NCI-H510A (cell line): ENCODE measurements around the gene MRTFB.
"Not testable (repeated sequence)": the region's sequence is repeated elsewhere in the genome, so short reads cannot be mapped to it uniquely, and the experiment has no call there.

ENCODE experiments used
- DNase-seq: peaks from one replicate; lab custom pipeline; 2025; lab: John Stamatoyannopoulos, UW

Gene MRTFB, protein sequence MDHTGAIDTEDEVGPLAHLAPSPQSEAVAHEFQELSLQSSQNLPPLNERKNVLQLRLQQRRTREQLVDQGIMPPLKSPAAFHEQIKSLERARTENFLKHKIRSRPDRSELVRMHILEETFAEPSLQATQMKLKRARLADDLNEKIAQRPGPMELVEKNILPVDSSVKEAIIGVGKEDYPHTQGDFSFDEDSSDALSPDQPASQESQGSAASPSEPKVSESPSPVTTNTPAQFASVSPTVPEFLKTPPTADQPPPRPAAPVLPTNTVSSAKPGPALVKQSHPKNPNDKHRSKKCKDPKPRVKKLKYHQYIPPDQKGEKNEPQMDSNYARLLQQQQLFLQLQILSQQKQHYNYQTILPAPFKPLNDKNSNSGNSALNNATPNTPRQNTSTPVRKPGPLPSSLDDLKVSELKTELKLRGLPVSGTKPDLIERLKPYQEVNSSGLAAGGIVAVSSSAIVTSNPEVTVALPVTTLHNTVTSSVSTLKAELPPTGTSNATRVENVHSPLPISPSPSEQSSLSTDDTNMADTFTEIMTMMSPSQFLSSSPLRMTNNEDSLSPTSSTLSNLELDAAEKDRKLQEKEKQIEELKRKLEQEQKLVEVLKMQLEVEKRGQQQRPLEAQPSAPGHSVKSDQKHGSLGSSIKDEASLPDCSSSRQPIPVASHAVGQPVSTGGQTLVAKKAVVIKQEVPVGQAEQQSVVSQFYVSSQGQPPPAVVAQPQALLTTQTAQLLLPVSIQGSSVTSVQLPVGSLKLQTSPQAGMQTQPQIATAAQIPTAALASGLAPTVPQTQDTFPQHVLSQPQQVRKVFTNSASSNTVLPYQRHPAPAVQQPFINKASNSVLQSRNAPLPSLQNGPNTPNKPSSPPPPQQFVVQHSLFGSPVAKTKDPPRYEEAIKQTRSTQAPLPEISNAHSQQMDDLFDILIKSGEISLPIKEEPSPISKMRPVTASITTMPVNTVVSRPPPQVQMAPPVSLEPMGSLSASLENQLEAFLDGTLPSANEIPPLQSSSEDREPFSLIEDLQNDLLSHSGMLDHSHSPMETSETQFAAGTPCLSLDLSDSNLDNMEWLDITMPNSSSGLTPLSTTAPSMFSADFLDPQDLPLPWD

DNA sequence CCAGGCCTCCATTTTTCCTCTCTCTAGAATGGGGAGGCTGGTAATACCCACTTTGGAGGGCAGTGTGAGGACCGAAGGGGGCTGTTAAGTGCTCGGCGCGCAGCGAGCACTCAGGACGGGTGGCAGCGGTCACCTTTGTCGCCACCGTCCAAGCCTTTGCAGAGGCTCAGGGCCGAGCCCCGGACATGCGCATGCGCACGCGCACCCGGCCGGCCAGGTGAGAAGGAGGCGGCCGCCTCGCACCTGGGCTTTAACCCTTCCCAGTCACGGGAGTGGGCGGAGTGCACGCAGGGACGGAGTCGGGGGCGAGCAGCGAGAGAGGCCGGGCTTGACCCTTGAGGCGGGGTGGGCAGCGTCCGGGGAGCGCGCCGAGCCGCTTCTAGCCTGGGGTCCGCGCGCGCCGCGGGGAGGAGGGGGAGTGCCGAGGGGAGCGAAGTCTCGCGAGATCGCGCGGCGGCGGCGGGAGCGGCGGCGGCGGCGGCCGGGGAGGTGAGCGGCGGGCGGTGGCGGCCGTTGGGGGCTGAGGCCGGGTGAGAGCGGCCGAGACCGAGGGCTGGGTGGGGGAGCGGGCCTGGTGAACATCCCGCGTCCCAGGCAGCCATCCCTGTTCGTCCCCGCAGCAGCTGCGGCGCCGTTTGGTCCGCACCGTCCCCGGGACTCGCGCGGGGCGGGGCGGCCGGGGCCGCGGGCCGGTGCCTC is at the start of gene MRTFB:
MRTFB (plus strand) TSS at position 443 of the 699 bp plus-strand sequence. CDS start 69,288 bp downstream, outside the sequence.
- peak; percentile 66 for DNase-seq

DNA sequence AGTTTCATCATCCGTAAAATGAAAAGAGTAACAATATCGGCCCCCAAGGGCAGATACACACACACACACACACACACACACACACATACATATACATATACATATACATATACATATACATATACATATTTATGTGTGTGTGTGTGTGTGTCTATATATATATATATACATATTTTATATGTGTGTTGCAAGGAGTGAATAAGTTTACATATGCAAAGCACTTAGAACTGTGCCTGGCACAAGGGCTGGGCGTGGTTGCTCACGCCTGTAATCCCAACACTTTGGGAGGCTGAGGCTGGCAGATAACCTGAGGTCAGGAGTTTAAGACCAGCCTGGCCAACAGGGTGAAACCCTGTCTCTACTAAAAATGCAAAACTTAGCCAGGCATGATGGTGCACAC is 47.6 kb upstream of the MRTFB start:
- not testable (repeated sequence) for DNase-seq

DNA sequence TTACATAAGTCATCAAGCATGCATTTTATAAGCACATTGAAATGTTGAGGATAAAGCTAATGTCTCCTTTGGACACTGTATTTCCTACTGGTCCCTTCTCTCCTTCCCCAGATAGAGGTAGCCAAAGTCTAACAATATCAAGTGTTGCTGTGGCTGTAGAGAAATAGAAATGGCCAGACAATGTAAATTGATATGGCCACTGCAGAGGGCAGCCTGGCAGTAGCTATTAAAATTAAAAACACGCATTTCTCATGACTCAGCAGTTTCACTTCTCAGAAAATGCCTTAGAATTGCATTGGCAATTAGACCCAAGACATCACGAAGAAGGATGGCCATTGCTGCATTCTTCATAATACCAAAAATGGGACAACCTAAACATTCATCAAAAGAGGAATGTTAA is 46.8 kb upstream of the MRTFB start:
- no peak for DNase-seq

DNA sequence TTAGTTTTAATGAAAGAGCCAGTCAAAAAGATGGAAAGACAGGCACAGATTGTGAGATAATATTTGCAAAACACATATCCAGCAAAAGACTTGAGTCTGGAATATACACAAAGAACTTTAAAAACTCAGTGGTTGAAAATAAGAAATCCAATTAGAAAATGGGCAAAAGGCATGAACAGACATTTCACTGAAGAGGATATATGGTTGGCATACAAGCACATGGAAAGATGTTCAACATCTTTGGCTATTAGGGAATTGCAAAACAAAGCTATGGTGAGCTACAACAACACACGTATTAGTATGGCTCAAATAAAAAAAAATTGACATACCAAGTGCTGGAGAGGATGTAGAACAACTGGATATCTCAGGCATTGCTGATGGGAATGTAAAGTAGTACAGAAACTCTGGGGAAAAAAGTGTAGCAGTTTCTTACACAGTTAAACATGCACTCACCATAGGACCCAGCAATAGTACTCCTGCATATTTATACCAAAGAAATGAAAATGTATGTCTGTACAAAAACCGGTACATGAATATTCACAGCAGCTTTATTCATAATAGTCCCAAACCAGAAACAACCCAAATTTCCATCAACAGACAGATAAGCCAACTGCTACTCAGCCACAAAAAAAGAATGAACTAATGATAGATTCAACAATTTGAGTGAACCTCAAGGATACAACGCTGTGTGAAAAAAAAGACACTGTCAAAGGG is 44.4 kb upstream of the MRTFB start:
- DNase-seq: no peak

DNA sequence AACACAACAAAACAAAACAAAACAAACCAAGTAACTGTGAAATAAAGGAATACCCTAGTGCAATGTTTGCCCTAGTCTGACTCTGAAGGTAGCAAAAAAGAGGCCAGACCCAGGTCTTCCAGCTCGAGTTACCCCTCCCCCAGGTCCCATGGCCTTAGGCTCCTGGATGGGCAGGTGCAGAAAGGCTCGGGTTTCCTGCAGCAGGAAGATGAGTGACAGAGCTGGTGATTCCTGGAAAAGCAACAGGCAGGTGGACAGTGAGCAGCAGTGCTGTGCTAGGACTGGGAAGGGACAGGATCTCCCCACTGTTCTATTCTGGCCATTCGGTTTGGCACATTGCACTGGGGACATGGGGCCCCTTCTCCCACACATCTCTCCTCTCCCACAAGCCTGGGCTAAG is 42.9 kb upstream of the MRTFB start:
- DNase-seq: peak; percentile 74

DNA sequence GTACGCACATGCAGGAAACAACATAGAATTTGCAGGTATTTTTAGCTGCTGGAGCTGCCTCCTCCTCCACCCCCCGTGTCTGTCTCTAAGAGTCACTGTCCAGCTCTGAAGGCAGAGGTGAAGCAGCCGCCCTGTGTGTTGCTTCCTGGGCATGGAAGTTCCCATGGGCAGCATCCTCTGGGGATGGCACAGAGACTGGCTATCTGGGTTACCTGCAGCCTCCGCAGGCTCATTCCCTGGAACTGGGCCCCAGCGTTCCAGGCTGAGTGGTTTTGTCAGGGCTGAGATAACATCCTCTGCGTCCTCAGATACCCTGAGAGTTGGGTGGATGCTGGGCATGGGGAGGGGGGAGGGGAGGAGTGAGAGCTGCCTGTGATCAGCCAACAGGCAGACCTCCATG is 41.5 kb upstream of the MRTFB start:
- no peak for DNase-seq

DNA sequence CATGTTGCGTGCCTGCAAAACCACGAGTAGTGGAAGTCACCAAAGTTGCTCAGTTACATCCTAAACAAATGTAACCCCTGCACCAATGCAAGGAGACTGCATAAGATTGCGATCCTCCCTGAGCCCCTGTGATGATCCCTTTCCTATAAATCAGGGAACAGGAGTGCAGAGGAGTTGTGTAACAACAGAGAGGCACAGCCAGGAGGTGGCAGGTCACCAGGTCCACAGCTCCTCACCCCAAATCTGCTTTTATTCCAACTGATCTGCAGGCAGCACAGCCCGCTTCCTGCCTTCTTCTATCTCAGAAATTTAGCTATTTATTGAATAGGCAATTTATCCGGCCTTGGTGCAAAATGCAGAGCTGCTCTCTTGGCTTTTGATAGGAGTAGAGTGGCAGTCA is 36.0 kb upstream of the MRTFB start:
- no peak for DNase-seq

DNA sequence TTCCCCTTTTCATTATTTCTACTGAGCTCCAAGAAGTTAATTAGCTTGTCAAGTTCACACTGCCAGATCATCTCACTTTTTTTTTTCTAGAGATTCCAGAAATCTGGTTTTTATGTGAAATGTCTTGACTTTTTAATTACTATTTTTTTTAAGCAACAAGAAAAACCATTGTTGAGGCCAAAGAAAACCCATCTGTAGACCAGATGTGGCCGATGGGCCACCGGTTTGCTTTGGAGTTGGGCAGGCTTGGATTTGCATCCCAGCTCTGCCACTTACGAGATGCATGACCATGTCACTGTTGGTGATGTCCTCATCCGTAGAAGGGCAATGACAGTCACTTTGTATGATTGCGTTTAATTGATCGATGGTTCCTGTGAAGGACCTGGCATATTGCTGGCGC is 34.2 kb upstream of the MRTFB start:
- DNase-seq: no peak

DNA sequence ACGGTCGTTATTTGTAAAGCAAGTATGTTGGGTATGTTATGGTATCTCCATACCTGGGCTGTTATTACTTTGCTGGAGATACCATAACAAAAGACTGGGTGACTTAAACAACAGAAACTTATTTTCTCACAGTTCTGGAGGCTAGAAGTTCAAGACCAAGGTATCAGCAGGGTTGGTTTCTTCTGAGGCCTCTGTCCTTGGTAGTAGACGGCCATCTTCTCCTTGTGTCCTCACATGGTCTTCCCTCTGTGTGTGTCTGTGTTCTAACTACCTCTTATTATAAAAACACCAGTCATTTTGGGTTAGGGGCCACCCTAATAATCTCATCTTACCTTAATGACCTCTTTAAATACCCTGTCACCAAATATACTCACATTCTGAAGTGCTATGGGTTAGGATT is 33.2 kb upstream of the MRTFB start:
- DNase-seq: no peak

DNA sequence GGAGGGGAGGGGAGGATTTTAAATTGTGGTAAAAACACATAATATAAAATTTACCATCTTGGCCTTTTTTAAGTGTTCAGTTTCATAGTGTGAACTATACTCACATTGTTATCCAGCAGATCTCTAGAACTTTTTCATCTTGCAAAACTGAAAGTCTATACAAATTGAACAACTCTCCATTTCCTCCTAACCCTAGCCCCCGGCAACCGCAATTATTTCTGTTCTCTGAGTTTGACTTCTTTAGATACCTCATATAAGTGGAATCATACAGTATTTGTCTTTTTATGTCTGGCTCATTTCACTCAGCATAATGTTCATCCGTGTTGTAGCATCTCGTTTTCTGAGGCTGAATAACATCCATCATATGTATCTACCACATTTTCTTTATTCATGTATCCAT is 30.0 kb upstream of the MRTFB start:
- no peak for DNase-seq

DNA sequence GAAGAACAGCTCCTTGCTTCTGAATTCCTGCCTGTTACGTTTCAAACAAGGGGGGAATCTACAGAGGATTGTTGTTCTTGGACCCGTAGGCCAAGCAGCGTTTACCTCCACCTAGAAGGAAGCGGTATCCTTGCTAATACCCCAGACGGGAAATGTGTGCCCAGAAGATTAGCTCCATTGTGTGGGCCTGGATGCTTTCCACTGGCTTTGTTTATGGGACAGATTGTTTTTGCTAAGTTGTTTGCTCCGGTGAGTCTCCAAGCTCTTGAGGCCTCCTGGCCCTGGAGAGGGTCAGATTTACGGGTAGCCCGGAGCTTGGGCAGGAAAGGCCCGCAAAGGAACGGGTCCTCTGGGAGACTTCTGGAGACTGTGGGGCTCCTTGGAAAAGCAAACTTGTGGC is 28.4 kb upstream of the MRTFB start:
- DNase-seq: no peak

DNA sequence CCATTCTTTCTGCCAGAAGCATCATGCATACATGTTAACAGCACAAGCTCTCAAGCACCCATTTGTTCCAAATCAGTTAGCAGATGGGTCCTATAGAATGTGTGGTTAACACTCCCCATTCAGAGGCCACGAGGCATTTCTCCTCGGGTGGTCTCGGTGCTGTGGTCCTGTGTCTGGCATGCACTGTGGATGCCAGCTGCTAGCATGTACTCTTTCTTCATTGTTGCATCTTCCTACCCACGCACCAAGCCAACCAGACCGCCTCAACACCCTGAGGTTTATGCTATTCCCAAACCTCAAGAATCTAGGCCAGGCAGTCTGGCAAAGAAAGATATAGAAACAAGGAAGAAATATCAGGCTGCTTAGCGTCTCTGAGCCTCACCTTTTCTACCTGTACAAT is 27.8 kb upstream of the MRTFB start:
- DNase-seq: no peak

DNA sequence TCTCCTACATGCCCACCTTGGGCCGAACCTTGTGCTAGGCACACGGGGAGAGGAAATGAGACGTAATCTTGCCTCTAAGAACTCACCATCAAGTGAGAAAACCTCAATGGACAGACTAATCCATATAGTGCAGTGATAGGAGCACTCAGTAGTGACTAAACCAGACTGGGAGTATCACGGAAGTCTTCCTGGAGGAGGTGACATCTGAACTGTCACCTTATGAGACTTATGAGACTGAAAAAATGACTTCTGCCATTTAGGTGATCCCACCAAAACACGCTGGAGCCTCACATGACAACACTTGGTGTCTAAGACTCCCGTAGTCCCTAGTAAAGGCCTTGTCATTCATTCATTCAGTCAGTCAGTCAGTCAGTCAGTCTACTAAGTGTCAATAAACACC is 27.3 kb upstream of the MRTFB start:
- DNase-seq: no peak

DNA sequence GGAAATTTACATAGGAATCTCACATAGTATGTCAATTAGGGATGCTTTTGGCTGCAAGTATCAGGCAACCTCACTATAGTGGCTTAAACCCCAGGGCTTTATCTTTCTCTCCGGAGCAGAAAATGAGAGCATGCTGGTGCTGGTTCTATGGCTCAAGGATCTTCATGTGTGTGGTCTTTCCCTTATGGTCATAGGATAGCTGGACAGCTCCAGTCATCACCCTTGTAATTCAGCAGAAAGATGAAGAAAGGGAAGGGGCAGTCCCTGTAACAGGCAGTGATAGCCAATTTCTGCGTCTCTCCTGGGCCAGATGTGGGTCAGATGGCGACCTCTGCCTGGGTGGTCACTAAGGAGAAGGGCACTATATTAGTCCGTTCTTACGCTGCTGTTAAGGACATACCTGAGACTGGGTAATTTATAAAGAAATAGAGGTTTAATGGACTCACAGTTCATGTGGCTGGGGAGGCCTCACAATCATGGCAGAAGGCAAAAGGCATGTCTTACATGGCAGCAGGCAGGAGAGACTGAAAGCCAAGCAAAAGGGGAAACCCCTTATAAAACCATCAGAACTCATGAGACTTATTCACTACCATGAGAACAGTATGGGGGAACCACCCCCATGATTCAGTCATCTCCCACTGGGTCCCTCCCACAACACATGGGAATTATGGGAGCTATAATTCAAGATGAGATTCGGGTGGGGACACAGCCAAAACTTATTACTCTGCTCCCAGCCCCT is 23.8 kb upstream of the MRTFB start:
- DNase-seq: not testable (repeated sequence)

DNA sequence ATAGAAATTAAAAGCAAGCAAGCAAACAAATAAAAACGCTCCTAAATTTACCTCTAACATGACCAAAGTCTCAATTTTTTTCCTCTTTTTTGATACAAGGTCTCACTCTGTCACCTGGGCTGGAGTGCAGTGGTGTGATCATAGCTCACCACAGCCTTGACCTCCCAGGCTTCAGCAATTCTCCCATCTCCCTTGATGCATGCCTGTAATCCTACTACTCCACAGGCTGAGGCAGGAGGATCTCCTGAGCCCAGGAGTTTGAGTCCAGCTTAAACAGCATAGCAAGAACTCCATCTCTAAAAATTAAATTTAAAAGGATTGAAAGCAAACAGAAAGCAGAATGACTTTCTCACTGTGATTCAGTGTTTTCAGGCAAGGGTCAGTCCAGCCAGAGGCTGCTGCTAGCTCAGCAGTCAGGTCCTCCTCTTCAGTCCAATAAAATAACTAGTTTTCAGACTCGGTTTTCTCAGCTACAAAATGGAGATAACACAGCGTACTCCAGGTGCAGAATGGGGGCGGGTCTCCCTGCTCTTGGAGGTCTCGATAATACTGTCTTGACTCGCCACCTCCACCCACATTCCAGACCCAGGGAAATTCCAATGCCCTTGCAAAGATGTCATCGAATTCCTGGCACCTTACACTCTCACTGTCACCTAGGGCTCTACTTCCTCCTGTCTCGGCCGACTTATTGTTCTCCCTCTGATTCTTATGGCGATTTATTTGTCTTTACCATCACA is 20.7 kb upstream of the MRTFB start:
- DNase-seq: no peak

DNA sequence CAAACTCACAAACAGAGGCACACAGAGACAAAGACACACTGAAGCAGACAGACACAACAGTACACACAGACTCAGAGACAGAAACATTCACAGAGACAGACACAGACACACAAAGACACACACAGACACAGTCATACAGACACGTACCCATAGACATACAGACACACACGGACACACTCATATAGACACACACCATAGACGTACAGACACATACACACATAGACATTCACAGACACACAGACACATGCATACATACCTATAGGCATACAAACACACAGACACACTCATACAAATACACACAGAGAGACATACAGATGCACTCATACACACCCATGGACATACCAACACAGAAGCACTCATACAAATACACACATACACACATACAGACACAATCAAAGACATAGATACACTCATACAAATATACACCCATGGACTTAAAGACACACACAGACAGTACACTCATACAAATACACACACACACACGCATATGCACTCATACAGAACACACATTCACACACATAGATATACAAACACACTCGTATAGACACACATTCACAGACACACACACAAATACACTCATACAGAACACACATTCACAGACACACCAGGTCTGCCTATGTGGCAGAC is 19.9 kb upstream of the MRTFB start:
- DNase-seq: no peak

DNA sequence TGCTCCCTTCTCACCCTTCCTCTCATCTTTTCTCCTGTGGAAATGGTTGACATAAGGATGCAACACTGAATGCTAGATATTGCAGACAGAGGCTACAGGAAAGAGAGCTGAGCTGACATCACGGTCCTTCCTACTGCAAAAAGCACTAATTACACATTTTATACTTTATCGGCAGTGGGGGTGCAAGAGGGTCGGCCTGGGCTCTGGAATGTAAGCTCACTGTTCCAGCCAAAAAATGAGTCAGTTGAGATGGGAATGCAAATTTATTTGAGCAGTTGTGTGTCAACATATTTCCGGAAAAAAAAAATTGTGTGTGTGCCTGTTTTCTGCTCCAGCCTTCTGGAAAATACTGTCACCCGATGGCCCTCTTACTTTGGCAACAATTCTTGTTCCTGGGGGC is 14.1 kb upstream of the MRTFB start:
- no peak for DNase-seq

DNA sequence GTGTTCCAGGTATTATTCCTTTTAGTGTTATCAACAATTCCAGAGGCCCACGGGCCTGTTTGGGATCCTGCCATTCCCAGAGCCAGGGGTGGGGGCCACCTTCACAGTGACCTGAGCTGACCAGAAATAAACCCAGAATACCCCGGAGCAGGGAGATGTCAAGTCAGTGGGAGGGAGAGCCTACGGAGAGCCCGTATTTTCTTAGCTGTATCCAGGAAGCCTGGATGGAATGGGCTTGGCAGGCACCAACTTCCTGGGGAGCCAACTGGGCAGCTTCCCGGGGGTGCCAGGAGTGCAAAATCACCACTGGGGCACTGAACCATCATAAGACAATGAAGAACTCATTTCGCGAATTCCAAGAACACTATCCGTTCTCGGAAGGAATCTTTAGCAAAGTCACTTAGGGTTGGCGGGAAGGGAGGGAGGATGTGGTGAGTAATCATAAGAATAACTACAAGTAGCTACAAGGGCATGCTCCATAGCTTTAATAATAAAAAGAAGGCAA is 13.2 kb upstream of the MRTFB start:
- DNase-seq: no peak

DNA sequence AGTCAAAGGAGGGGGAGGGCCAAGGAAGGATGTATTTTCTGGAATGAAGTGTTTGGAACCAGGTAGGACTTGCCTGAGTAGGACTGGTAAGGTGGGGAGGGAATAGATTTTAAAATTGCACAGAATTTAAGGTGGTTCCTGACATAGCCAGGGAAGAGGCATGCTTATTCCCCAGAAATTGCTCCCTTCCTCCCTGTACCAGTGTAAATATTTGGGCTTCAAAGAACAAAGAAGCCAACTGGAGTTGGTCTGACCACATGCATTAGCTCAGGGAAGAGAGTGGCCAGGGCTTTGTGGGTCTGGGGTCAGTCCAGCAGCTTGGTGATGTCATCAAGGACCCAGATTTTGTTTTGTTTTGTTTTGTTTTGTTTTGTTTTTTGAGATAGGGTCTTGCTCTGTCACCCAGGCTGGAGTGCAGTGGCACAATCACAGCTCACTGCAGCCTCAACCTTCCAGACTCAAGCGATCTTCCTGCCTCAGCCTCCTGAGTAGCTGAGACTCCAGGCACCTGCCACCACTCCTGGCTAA is 9.3 kb upstream of the MRTFB start:
- DNase-seq: no peak
